ENCODE results near the gene ACYP1. TPM values are rescaled to one million over a fixed set of nuclear protein-coding genes. Genes with fewer than 3 reads are reported as not detected.

ACYP1 gene
- 31.3 and 34.2 TPM in 2 replicates for total RNA-seq (2014; rRNA removed; shearing (Covaris generic))

GRCh38 chr14:75063491-75064204, at the start of gene ACYP1:
Gene ACYP1, minus strand, starts transcription at chr14:75064024. Its CDS starts 471 bp downstream, at chr14:75063553.

GRCh38 chr14:75069121-75069810, 5.4 kb upstream of the ACYP1 start, which contains the start of gene ZC2HC1C:
Gene ZC2HC1C, plus strand, starts transcription at chr14:75069641. Its CDS starts 933 bp downstream, at chr14:75070574.

GRCh38 chr14:75050852-75051555, 12.8 kb downstream of the ACYP1 start, which contains the start of gene MLH3:
Gene MLH3, minus strand, starts transcription at chr14:75051467. Its CDS starts 1,812 bp downstream, at chr14:75049655.

Small RNAs within 50 kb of the gene (small RNA-seq; reads per million reads assigned to genes)
- gene RNU6-689P = not detected

Other genes with a start within 250 kb of the ACYP1 start
- gene PROX2, start 187.9 kb downstream of the ACYP1 start, total RNA-seq (2014; rRNA removed; shearing (Covaris generic)) = not detected in 2 replicates
- gene DLST, start 182.1 kb downstream of the ACYP1 start, total RNA-seq (2014; rRNA removed; shearing (Covaris generic)) = 47.6 and 49.2 TPM in 2 replicates
- 6.9 TPM in 2 replicates for gene RPS6KL1, start 140.8 kb downstream of the ACYP1 start, total RNA-seq (2014; rRNA removed; shearing (Covaris generic))
- 3.7 and 5.1 TPM in 2 replicates for gene PGF, start 108.4 kb downstream of the ACYP1 start, total RNA-seq (2014; rRNA removed; shearing (Covaris generic))
- gene EIF2B2, start 61.1 kb downstream of the ACYP1 start, total RNA-seq (2014; rRNA removed; shearing (Covaris generic)) = 96.0 and 113 TPM in 2 replicates
- 0.45 and 1.4 TPM in 2 replicates for gene MLH3, start 12.6 kb downstream of the ACYP1 start, total RNA-seq (2014; rRNA removed; shearing (Covaris generic))
- gene ZC2HC1C, start 5.6 kb upstream of the ACYP1 start, total RNA-seq (2014; rRNA removed; shearing (Covaris generic)) = 0.21 TPM in 1 of 2 replicates, not detected in the other
- 19.7 and 19.8 TPM in 2 replicates for gene NEK9, start 63.0 kb upstream of the ACYP1 start, total RNA-seq (2014; rRNA removed; shearing (Covaris generic))
- 73.4 and 99.5 TPM in 2 replicates for gene TMED10, start 112.6 kb upstream of the ACYP1 start, total RNA-seq (2014; rRNA removed; shearing (Covaris generic))
- 44.1 and 52.5 TPM in 2 replicates for gene FOS, start 214.8 kb upstream of the ACYP1 start, total RNA-seq (2014; rRNA removed; shearing (Covaris generic))

Measured in A375 (cell line).